Nephron progenitor cell (in vitro differentiated cells): ENCODE data around the gene CLDN9.

ENCODE experiments used
- DNase-seq: peaks from one replicate; pipeline ENCODE4 v3.0.0; 2021
- H3K27ac Mint-ChIP-seq: 2 replicates; pipeline ENCODE4 v1.8.0; 2021; ENCODE audit warnings: mild to moderate bottlenecking, moderate library complexity, mixed read lengths
- H3K27me3 Mint-ChIP-seq: 2 replicates; pipeline ENCODE4 v1.8.0; 2021; ENCODE audit warnings: mild to moderate bottlenecking, low read depth, mixed read lengths; ENCODE audit not compliant: poor library complexity
- H3K36me3 Mint-ChIP-seq: 2 replicates; pipeline ENCODE4 v1.8.0; 2021; ENCODE audit warnings: low read depth, mixed read lengths
- H3K4me1 Mint-ChIP-seq: 2 replicates; pipeline ENCODE4 v1.8.0; 2021; ENCODE audit warnings: mixed read lengths
- H3K4me3 Mint-ChIP-seq: 2 replicates; pipeline ENCODE4 v1.8.0; 2021; ENCODE audit warnings: mild to moderate bottlenecking, moderate library complexity, mixed read lengths
- H3K9me3 Mint-ChIP-seq: 2 replicates; pipeline ENCODE4 v1.8.0; 2021; ENCODE audit warnings: mild to moderate bottlenecking, moderate library complexity, mixed read lengths
- CTCF ChIP-seq: fragments of 200-600 bp; sonication (generic); IDR thresholded peaks from 2 replicates; pipeline ENCODE4 v1.5.0; 2021; ENCODE audit warnings: antibody characterized with exemption

CLDN9 gene

GRCh38 chr16:2966043-2966807 is 46.5 kb upstream of the CLDN9 start:
- Mint-ChIP-seq H3K27me3 (peaks cover 23% of the 10 kb centered on the region), H3K4me3 (no peak overlapping the region), H3K27ac (no peak overlapping the region), H3K36me3 (no peaks in the 10 kb centered on the region), H3K4me1 (peaks cover 21% of the 10 kb centered on the region), H3K9me3 (no peaks in the 10 kb centered on the region)
- TF ChIP-seq CTCF, result no peak
- no peak for DNase-seq

- Mint-ChIP-seq H3K4me1 (peaks cover 22% of the 10 kb centered on the region), H3K27ac (no peak overlapping the region), H3K27me3 (peaks cover 20% of the 10 kb centered on the region), H3K36me3 (no peaks in the 10 kb centered on the region), H3K4me3 (no peak overlapping the region), H3K9me3 (no peaks in the 10 kb centered on the region)
- no peak for TF ChIP-seq CTCF
- no peak for DNase-seq
Measured at GRCh38 chr16:2966808-2967191, 45.9 kb upstream of the CLDN9 start.

- no peak for DNase-seq
- Mint-ChIP-seq H3K4me1 (peaks cover 26% of the 10 kb centered on the region), H3K36me3 (no peaks in the 10 kb centered on the region), H3K27ac (no peak overlapping the region), H3K4me3 (no peak overlapping the region), H3K9me3 (no peaks in the 10 kb centered on the region), H3K27me3 (peaks cover 16% of the 10 kb centered on the region)
- no peak for TF ChIP-seq CTCF
Measured at GRCh38 chr16:2967211-2967631, 45.5 kb upstream of the CLDN9 start.

- peaks cover 16% of the 10 kb centered on the region for H3K27me3 Mint-ChIP-seq
- TF ChIP-seq CTCF, result no peak
- no peaks in the 10 kb centered on the region for H3K36me3 Mint-ChIP-seq
- DNase-seq, result no peak
- H3K27ac Mint-ChIP-seq, result no peak overlapping the region
- H3K9me3 Mint-ChIP-seq, result no peaks in the 10 kb centered on the region
- no peak overlapping the region for H3K4me3 Mint-ChIP-seq
- H3K4me1 Mint-ChIP-seq, result peaks cover 31% of the 10 kb centered on the region
Measured at GRCh38 chr16:2967721-2968161, 45.0 kb upstream of the CLDN9 start.

- no peak for DNase-seq
- H3K27me3 Mint-ChIP-seq, result peaks cover 16% of the 10 kb centered on the region
- H3K4me3 Mint-ChIP-seq, result peak overlapping the region; percentile 71
- no peaks in the 10 kb centered on the region for H3K9me3 Mint-ChIP-seq
- H3K27ac Mint-ChIP-seq, result no peak overlapping the region
- H3K36me3 Mint-ChIP-seq, result no peaks in the 10 kb centered on the region
- H3K4me1 Mint-ChIP-seq, result peaks cover 32% of the 10 kb centered on the region
- TF ChIP-seq CTCF, result no peak
Measured at GRCh38 chr16:2968368-2968737, 44.4 kb upstream of the CLDN9 start.
